Stimulated activated CD8-positive, alpha-beta memory T cell treated with anti-CD3 and anti-CD28 coated beads, Interleukin-15, amount 100 ng/mL, for 48 hours (primary cell): ENCODE data around the gene TICRR.

Experiments
- DNase-seq, 2 donors: peaks; one replicate each; pipeline ENCODE4 v3.0.0-alpha.2; 2020; ENCODE audit warnings: low read depth in 2 of 2

The TICRR gene

GRCh38 chr15:89629829-89630228, 54.6 kb downstream of the TICRR start:
- DNase-seq = no peak

GRCh38 chr15:89630260-89630659, 55.0 kb downstream of the TICRR start:
- DNase-seq = no peak

DNA sequence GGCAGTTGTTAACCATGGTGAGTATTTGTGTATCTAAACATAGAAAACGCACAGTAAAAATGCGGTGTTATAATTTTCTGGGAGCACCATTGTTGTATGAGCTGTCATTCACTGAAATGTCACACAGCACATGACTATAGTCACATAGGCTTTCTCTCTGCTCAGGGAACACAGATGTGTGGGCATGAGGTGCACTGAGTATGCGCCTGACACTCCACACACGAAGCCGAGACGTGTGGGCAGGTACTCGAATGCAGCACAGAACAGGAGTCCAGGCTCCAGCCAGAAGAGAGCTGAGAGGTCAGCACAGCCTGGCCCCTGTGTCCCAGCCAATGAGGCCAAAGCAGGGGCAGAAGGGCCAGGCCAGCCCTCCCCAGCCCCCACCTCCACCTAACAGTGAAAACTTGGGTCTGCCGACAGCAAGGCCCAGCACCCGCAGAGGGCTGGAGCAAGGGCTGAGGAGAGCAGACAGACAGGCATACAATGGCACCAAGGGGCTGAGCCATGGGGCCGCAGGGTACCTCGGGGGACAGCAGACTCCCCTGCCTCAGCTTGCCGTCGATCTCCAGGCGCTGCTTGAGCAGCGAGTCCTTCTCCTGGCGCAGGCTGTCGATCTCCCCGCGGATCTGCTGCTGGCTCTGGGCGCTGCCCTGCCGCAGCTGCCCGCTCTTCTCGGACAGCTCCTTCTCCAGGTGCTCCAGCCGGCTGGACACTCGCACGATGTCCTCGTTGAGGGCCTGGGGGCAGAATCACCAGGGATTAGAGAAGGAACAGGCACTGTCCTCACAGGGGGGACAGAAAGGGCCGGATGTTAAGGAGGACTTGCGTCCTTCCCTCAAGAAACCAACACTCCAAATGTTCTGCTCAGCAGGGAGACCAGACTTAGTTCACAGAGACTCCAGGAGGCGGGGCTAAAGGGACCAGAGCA, 56.0 kb downstream of the TICRR start:
- DNase-seq = no peak

GRCh38 chr15:89631902-89632264, 56.6 kb downstream of the TICRR start:
- DNase-seq = no peak

DNA sequence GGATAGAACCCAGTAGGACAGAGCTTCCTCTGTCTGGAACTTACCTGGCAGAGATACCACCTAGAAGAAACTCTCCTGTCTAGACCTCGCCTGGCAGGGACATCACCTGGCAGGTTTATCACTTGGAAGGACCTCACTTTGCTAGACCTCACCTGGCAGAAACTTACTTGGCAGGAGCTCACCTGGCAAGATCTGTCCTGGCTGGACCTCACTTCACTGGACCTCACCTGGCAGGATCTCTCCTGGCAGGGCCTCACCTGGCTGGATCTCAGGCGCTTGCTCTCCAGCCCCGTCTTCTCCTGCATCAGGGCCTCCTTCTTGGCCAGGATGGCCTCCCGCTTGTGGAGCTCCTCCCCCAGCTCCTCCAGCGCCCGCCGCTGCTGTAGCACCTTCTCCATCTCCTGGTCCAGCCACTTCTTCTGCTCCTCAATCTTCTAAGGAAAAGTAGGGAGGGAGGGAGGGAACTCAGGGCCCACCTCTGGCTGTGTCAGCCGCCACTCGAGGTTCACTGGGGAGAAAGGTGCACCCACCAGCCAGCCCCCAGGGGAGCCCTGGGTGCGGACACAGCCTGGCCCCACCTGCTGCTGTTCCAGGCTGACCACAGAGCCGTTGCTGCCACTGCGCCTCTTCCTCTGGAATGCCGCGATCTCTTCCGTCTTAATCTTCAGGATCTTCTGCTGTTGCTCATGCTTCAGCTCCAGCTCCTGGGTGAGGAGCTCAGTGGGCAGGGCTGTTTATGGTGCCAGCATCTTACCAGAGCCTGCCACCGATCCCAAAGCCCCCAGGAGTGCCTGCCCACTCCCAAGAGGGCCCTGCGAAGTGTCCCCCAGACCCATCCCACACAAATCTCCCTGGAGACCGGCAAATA, 57.5 kb downstream of the TICRR start:
- no peak for DNase-seq

GRCh38 chr15:89633585-89633984, 58.3 kb downstream of the TICRR start:
- no peak for DNase-seq

GRCh38 chr15:89640245-89640644, 65.0 kb downstream of the TICRR start:
- no peak for DNase-seq

DNA sequence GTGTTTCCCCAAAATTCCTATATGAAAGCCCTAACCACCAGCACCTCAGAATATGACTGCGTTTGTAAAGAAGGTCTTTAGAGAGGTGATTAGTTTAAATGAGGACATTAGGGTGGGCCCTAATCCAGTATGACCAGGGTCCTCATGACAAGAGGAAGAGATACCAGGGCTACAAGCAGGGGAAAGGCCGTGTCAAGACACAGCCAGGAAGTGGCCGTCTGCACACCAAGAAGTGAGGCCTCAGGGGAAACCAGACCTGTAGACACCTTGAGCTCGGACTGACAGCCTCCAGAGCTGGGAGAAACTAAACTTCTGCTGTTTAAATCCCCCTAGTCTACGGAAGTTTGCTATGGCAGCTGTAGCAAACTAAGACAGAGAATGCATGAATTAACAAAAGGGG, 65.8 kb downstream of the TICRR start:
- no peak for DNase-seq

DNA sequence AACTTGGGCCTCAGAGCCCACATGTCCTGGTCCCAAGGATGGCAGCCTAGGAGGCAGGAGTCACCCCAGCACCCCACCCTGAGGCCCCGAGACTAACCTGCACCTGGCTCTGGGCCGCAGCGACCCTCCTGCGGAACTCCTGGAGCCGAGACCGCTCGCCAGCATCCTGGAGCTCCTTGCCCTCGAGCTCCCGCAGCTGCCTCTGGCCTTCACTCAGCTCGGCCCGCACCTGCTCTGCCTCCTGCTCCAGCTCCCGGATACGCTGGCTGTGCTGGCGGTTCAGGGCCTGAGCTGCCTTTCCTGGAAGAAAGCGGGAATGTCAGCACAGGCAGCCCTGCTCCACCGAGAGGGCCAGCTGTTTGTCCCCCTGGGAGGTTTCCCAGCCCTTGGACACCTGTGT, 66.8 kb downstream of the TICRR start:
- DNase-seq = no peak

DNA sequence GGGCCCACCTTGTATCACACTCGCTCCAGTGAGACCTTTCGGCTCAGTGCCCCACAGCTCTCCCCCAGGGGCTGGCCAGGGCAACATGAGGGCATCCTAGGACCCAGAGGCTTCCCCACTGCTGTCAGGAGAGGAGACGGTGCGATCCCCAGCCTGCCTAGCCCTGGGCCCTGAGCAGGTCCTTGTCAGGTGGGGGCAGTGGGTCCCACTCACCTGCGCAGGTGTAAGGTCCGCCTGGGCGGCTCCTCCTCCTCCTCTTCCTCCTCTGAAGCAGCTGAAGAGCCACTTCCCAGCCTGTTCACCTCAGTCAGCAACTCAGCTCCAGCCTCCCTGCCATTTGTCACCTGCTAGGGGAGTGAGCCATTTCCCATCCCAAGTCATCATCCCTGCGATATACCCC, 70.4 kb downstream of the TICRR start:
- DNase-seq = no peak

DNA sequence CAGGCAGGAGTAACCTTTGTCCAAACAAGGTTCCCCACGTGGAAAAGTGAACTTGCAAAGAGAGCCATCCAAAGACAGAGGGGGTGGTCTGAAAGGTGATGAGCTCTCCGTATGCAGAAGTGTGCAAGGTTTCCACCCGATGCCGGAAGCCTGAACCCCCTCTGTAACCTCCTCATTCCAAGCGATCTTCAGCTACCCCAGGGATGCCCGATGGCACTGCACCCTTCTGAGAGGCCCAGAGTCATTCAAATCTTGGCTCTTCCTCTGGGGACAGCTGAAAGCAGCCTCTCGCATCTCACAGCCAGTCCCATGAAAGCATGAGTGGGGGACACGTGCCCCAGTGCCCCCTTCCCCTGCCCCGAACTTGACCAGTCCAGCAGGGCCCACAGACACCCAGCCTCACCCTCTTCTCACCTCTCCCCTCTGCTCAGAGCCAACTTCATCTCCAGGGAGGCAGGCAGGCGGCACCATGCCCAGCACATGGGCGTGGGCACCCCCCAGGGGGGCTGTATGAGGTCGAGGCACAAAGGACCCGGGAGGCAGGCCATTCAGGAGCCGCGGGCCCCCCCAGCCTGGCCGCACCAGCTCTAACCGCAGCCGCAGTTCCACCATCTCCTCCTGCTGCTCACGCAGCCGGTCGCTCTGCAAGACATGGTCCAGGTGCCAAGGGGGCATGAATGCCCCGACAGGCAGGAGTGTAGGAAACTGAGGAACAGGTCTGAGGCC, 71.3 kb downstream of the TICRR start:
- no peak for DNase-seq

DNA sequence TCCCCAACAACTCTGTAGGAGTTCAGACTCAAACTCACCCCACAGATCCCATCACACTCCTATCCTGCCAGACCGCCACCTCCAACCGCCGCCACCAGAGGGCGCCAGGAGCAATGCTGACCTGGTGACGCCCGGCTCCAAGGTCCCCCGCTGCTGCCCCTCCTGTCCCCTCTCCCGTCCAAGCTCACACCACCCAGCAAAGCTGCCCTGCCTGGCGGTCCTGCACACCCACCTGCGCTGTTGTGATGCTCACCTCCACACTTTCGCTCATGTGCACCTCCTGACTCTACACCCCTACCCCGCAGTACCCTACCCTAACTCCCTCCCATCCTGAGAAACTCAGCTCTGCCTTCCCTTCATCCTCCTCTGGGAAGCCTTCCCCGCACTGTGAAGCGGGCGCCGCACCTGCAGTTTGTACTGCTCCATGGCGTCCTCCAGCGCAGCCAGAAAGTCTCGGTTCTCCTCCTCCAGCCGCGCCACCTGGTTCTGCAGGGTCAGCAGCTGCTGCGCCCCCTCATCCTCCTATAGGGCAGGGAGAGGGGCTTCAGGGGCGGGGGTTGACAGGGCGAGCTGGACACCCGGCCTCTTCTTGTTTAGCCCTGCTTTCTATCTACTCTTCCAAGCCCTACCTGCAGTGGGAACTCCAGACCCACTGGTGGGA, 72.1 kb downstream of the TICRR start:
- peak; percentile 34 to 59 for DNase-seq

GRCh38 chr15:89648106-89649012, 73.1 kb downstream of the TICRR start:
- DNase-seq = no peak

GRCh38 chr15:89649013-89649625, 73.8 kb downstream of the TICRR start:
- no peak for DNase-seq

GRCh38 chr15:89649716-89650115, 74.4 kb downstream of the TICRR start:
- no peak for DNase-seq

DNA sequence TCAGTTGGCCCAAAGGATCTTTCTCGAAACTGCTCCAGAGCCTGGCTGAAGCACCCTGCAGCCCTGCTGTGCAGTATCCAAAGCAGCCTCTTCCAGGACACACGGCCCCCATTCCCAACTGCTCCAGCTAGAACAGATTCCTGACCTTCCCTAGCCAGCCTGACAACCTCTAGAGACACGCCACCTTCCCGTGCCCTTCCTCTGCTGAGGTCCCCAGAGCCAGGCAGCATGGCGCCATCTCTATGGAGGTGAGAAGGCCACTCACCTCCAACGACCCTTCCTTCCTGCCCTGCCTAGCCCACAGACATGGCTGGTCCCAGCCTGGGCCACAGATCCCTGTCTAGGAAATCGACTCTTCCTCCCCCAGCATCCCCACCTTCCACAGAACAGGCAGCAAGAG, 76.9 kb downstream of the TICRR start:
- no peak for DNase-seq

DNA sequence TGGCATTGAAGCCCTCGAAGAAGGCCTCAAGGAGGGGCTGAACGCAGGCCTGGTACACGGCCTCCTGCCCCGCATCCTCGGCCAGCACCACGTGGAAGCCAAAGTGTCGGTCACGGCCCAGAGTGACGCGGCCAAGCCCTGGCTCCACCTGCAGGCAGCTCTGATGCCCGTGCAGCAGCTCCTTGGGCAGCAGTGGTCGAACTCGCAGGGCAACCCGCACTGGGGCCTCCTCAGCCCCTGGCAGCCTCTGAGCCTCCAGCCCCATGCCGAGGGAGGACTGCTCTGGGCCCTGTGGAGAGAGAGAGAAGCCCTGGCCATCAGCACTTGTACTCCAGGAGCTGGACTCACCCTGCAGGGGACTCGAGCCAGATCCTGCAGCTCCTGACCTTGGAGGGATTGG, 77.4 kb downstream of the TICRR start:
- DNase-seq = no peak

DNA sequence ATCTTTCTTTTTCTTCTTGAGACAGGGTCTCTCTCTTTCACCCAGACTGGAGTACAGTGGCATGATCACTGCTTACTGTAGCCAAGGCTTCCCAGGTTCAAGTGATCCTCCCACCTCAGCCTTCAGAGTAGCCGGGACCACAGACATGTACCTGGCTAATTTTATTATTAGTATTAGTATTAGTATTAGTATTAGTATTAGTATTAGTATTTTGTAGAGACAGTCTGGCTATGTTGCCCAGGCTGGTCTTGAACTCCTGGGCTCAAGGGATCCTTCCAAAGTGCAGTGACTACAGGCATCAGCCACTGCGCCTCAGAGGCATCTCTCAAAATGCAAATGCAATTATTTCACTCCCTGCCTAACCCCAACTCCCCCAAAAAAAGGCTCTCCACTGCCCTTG, 78.3 kb downstream of the TICRR start:
- no peak for DNase-seq

- DNase-seq = no peak
These were observed 79.1 kb downstream of the TICRR start for GRCh38 chr15:89654301-89654761.
